Dermis blood vessel endothelial cell (primary cell): ENCODE results near the gene CCDC107. TPM values are rescaled to one million over a fixed set of nuclear protein-coding genes. Genes with fewer than 3 reads are reported as not detected.
A peak's percentile ranks its signal among the peaks of the same experiment; 100 is the strongest.

ENCODE experiments used
- DNase-seq: peaks from one replicate; pipeline ENCODE4 v3.0.0; 2010
- total RNA-seq: library from RNA; depleted of rRNA; stranded (reverse); fragments of >200 nt; gene quantifications from 2 replicates; pipeline ENCODE4 v1.2.3, GENCODE V29; 2014

Gene CCDC107
- total RNA-seq, 1 donor from 2014 or later, result 12.4 TPM

- no peak for DNase-seq
These were observed 27.4 kb downstream of the CCDC107 start for GRCh38 chr9:35685506-35685905.

- no peak for DNase-seq
These were observed 28.4 kb downstream of the CCDC107 start for GRCh38 chr9:35686222-35687203.

GRCh38 chr9:35687306-35687705, 29.2 kb downstream of the CCDC107 start:
- no peak for DNase-seq

- DNase-seq, result no peak
These were observed 30.0 kb downstream of the CCDC107 start for GRCh38 chr9:35687972-35688557.

GRCh38 chr9:35688558-35689541, 30.8 kb downstream of the CCDC107 start:
- peak; percentile 59 for DNase-seq

GRCh38 chr9:35689542-35690293, 31.6 kb downstream of the CCDC107 start, which contains the start of gene TPM2:
TPM2 (minus strand) TSS chr9:35689925; CDS start chr9:35689817, 108 bp downstream.
- no peak for DNase-seq

GRCh38 chr9:35690294-35690613, 32.2 kb downstream of the CCDC107 start:
- no peak for DNase-seq

- peak; percentile 73 for DNase-seq
These were observed 32.7 kb downstream of the CCDC107 start for GRCh38 chr9:35690614-35691333.

GRCh38 chr9:35691334-35691650, 33.2 kb downstream of the CCDC107 start:
- no peak for DNase-seq

- DNase-seq, result no peak
These were observed 33.7 kb downstream of the CCDC107 start for GRCh38 chr9:35691757-35692301.

- DNase-seq, result no peak
These were observed 37.9 kb downstream of the CCDC107 start for GRCh38 chr9:35695943-35696401.

- DNase-seq, result peak; percentile 74
These were observed 38.6 kb downstream of the CCDC107 start for GRCh38 chr9:35696520-35697215.

- no peak for DNase-seq
These were observed 39.4 kb downstream of the CCDC107 start for GRCh38 chr9:35697486-35697885.

- no peak for DNase-seq
These were observed 40.1 kb downstream of the CCDC107 start for GRCh38 chr9:35698231-35698630.

- DNase-seq, result no peak
These were observed 41.9 kb downstream of the CCDC107 start for GRCh38 chr9:35700031-35700430.

- no peak for DNase-seq
These were observed 42.9 kb downstream of the CCDC107 start for GRCh38 chr9:35700942-35701341.

GRCh38 chr9:35702696-35703095, 44.6 kb downstream of the CCDC107 start:
- no peak for DNase-seq

GRCh38 chr9:35703906-35704672, 46.0 kb downstream of the CCDC107 start:
- DNase-seq, result no peak

GRCh38 chr9:35705372-35705771, 47.3 kb downstream of the CCDC107 start:
- DNase-seq, result no peak
